IMR-90 (cell line): ENCODE results near the gene ARPC5L. TPM values are rescaled to one million over a fixed set of nuclear protein-coding genes. Genes with fewer than 3 reads are reported as not detected.

Source experiments
- ATAC-seq: fragments of 200-7000 bp; cut with Tn5 transposase; 2 replicates; pipeline ENCODE4 v1.9.1; 2020; ENCODE audit warnings: low read depth, mild to moderate bottlenecking, moderate library complexity
- BruUV-seq: library from RNA; stranded (reverse); fragments of 400-500 nt; replicated peaks from 2 replicates; lab custom pipeline; 2021; lab: Mats Ljungman, UMichigan
- CTCF ChIA-PET: fragments of 300-600 bp; formaldehyde crosslinking; extraction: SDS; loops from one replicate; lab custom pipeline; 2021; ENCODE audit warnings: antibody characterized with exemption; lab: Yijun Ruan, JAX
- POLR2A ChIA-PET: fragments of 300-600 bp; sonication (Branson Sonifier 250); formaldehyde crosslinking; loops from one replicate; lab custom pipeline; 2022; ENCODE audit warnings: antibody characterized with exemption; ENCODE audit not compliant: unreplicated experiment; lab: Charles Lee
- DNase-seq: peaks from one replicate; pipeline ENCODE4 v3.0.0; 2013
- H2AFZ ChIP-seq: replicated peaks from 2 replicates; pipeline ENCODE3; 2013; ENCODE audit warnings: low read length, mild to moderate bottlenecking; ENCODE audit not compliant: poor library complexity
- H2AK5ac ChIP-seq: 2 replicates; pipeline ENCODE4 v1.6.1; 2013; ENCODE audit warnings: low read depth, low read length, inconsistent platforms
- H2AK9ac ChIP-seq: replicated peaks from 2 replicates; pipeline ENCODE3; 2013; ENCODE audit warnings: mild to moderate bottlenecking, low read depth, low read length, moderate library complexity; ENCODE audit not compliant: poor library complexity
- H2BK120ac ChIP-seq: 2 replicates; pipeline ENCODE4 v1.6.1; 2013; ENCODE audit warnings: low read depth, low read length, inconsistent platforms
- H2BK15ac ChIP-seq: 3 replicates; pipeline ENCODE4 v1.6.1; 2013; ENCODE audit warnings: low read depth, low read length, inconsistent platforms
- H2BK20ac ChIP-seq: 2 replicates; pipeline ENCODE4 v1.6.1; 2013; ENCODE audit warnings: low read depth, mild to moderate bottlenecking, inconsistent platforms, low read length, moderate library complexity
- H2BK5ac ChIP-seq: 2 replicates; pipeline ENCODE4 v1.6.1; 2013; ENCODE audit warnings: mild to moderate bottlenecking, low read depth, low read length, inconsistent platforms; ENCODE audit not compliant: poor library complexity, severe bottlenecking
- H3K14ac ChIP-seq: replicated peaks from 2 replicates; pipeline ENCODE4 v1.6.1; 2013; ENCODE audit warnings: low read depth, low read length, inconsistent platforms
- H3K18ac ChIP-seq: 2 replicates; pipeline ENCODE4 v1.6.1; 2013; ENCODE audit warnings: low read depth, low read length, control low read depth
- H3K23ac ChIP-seq: 2 replicates; pipeline ENCODE4 v1.6.1; 2013; ENCODE audit warnings: low read depth, low read length, inconsistent platforms
- H3K27ac ChIP-seq: 2 replicates; pipeline ENCODE4 v1.5.1; 2013; ENCODE audit warnings: mild to moderate bottlenecking, control low read depth, low read length; ENCODE audit not compliant: insufficient read depth
- H3K27me3 ChIP-seq: 2 replicates; pipeline ENCODE4 v1.6.1; 2013; ENCODE audit warnings: low read length; ENCODE audit not compliant: control insufficient read depth, insufficient read depth
- H3K36me3 ChIP-seq: 2 replicates; pipeline ENCODE4 v1.6.1; 2013; ENCODE audit warnings: low read length, mixed read lengths; ENCODE audit not compliant: control insufficient read depth, insufficient read depth
- H3K4ac ChIP-seq: 2 replicates; pipeline ENCODE4 v1.6.1; 2013; ENCODE audit warnings: low read depth, low read length, inconsistent platforms
- H3K4me1 ChIP-seq: 2 replicates; pipeline ENCODE4 v1.6.1; 2013; ENCODE audit warnings: low read length, mixed read lengths; ENCODE audit not compliant: control insufficient read depth, insufficient read depth
- H3K4me2 ChIP-seq: 2 replicates; pipeline ENCODE4 v1.6.1; 2013; ENCODE audit warnings: low read depth, mild to moderate bottlenecking, control low read depth, low read length, moderate library complexity
- H3K4me3 ChIP-seq: 2 replicates; pipeline ENCODE4 v1.5.1; 2013; ENCODE audit warnings: low read depth, mild to moderate bottlenecking, control low read depth, low read length, moderate library complexity; ENCODE audit not compliant: insufficient read depth
- H3K56ac ChIP-seq: 2 replicates; pipeline ENCODE4 v1.6.1; 2013; ENCODE audit warnings: low read length, inconsistent platforms; ENCODE audit not compliant: insufficient read depth; ENCODE audit errors: extremely low read depth
- H3K79me1 ChIP-seq, 2 experiments: 2 replicates each; pipeline ENCODE4 v1.6.1; 2013; ENCODE audit warnings: low read length in 2 of 2, inconsistent platforms in 1 of 2, low read depth in 1 of 2
- H3K9ac ChIP-seq: 2 replicates; pipeline ENCODE4 v1.6.1; 2013; ENCODE audit warnings: low read depth, low read length, control low read depth
- H3K9me1 ChIP-seq: 2 replicates; pipeline ENCODE4 v1.6.1; 2013; ENCODE audit warnings: low read length, inconsistent platforms; ENCODE audit not compliant: insufficient read depth
- H3K9me3 ChIP-seq: 2 replicates; pipeline ENCODE4 v1.6.1; 2013; ENCODE audit warnings: low read length; ENCODE audit not compliant: control insufficient read depth, insufficient read depth
- H4K20me1 ChIP-seq: 2 replicates; pipeline ENCODE4 v1.6.1; 2013; ENCODE audit warnings: low read length, inconsistent platforms; ENCODE audit not compliant: insufficient read depth
- H4K5ac ChIP-seq: 2 replicates; pipeline ENCODE4 v1.6.1; 2013; ENCODE audit warnings: mild to moderate bottlenecking, low read depth, low read length, control low read depth
- H4K8ac ChIP-seq, 2 experiments: 2 replicates each; pipeline ENCODE4 v1.6.1; 2013; ENCODE audit warnings: low read depth in 2 of 2, low read length in 2 of 2, control low read depth in 1 of 2, inconsistent platforms in 1 of 2
- H4K91ac ChIP-seq: 2 replicates; pipeline ENCODE4 v1.6.1; 2013; ENCODE audit warnings: low read depth, low read length, inconsistent platforms; ENCODE audit not compliant: insufficient read depth
- BHLHE40 ChIP-seq: fragments of 150-350 bp; IDR thresholded peaks from 2 replicates; pipeline ENCODE4 v1.6.1; 2016; ENCODE audit warnings: mild to moderate bottlenecking, low read depth, low read length
- CEBPB ChIP-seq: IDR thresholded peaks from 2 replicates; pipeline ENCODE4 v1.6.1; 2012; ENCODE audit warnings: low read depth, low read length, improper control_type of control experiment
- CHD1 ChIP-seq: IDR thresholded peaks from 2 replicates; pipeline ENCODE4 v1.6.1; 2012; ENCODE audit warnings: low read depth, low read length, improper control_type of control experiment
- CTCF ChIP-seq: conservative IDR thresholded peaks from 2 replicates; pipeline ENCODE4 v1.5.1; 2012; ENCODE audit warnings: mild to moderate bottlenecking, low read depth, low read length, improper control_type of control experiment
- ELK1 ChIP-seq: fragments of 150-350 bp; IDR thresholded peaks from 2 replicates; pipeline ENCODE4 v1.6.1; 2016; ENCODE audit warnings: low read depth, mild to moderate bottlenecking, low read length, moderate library complexity, borderline replicate concordance
- MAFK ChIP-seq: IDR thresholded peaks from 2 replicates; pipeline ENCODE4 v1.6.1; 2012; ENCODE audit warnings: low read depth, low read length, improper control_type of control experiment
- MAZ ChIP-seq: IDR thresholded peaks from 2 replicates; pipeline ENCODE4 v1.6.1; 2012; ENCODE audit warnings: low read depth, mild to moderate bottlenecking, low read length, improper control_type of control experiment, moderate library complexity, borderline replicate concordance
- MXI1 ChIP-seq: IDR thresholded peaks from 2 replicates; pipeline ENCODE4 v1.6.1; 2012; ENCODE audit warnings: low read depth, mild to moderate bottlenecking, low read length, moderate library complexity, borderline replicate concordance
- NFE2L2 ChIP-seq: fragments of 150-350 bp; IDR thresholded peaks from 2 replicates; pipeline ENCODE4 v1.6.1; 2016; ENCODE audit warnings: low read depth, mild to moderate bottlenecking, low read length
- POLR2A ChIP-seq: IDR thresholded peaks from 2 replicates; pipeline ENCODE4 v1.6.1; 2012; ENCODE audit warnings: mild to moderate bottlenecking, low read depth, low read length
- RAD21 ChIP-seq: IDR thresholded peaks from 2 replicates; pipeline ENCODE4 v1.6.1; 2012; ENCODE audit warnings: low read length, improper control_type of control experiment
- RCOR1 ChIP-seq: IDR thresholded peaks from 2 replicates; pipeline ENCODE4 v1.6.1; 2012; ENCODE audit warnings: mild to moderate bottlenecking, low read length, improper control_type of control experiment; ENCODE audit not compliant: insufficient replicate concordance
- RFX5 ChIP-seq: IDR thresholded peaks from 2 replicates; pipeline ENCODE4 v1.8.0; 2012; ENCODE audit warnings: low read depth, mild to moderate bottlenecking, low read length, moderate library complexity
- SMC3 ChIP-seq: fragments of 150-350 bp; IDR thresholded peaks from 2 replicates; pipeline ENCODE4 v1.6.1; 2016; ENCODE audit warnings: low read depth, mild to moderate bottlenecking, antibody characterized with exemption, low read length, moderate library complexity
- WGBS, 2 experiments: methylation state at CpG; one replicate each; pipeline versions ENCODE4 v1.1.5 to v1.1.7; 2013; ENCODE audit warnings: missing lambda C conversion rate in 2 of 2; ENCODE audit not compliant: insufficient read length in 1 of 2; ENCODE audit errors: extremely low coverage in 2 of 2; 5-methylcytosine and 5-hydroxymethylcytosine counted together
- dilution Hi-C: fragments of 300-500 bp; cut with HindIII; formaldehyde crosslinking; loops from one replicate; pipeline ENCODE4 v1.14.3; 2018; ENCODE audit warnings: low sequenced_read_pairs; ENCODE audit not compliant: unreplicated experiment
- in situ Hi-C: fragments of 300-500 bp; cut with MboI; formaldehyde crosslinking; loops from 3 replicates; pipeline ENCODE4 v1.14.3; 2019; ENCODE audit warnings: low sequenced_read_pairs, inconsistent platforms, mixed read lengths
- intact Hi-C: fragments of 100-400 bp; cut with micrococcal nuclease; formaldehyde crosslinking; loops from 2 replicates; pipeline ENCODE4 v1.10.0; 2022
- polyA plus RNA-seq, 3 experiments: library from polyadenylated mRNA; depleted of rRNA; stranded (reverse); fragments of >200 nt; gene quantifications; 2 replicates each; pipeline ENCODE4 v1.2.3, GENCODE V29; 2012; ENCODE audit warnings: low replicate concordance in 1 of 3
- total RNA-seq: library from RNA; depleted of rRNA; stranded (reverse); fragments of >200 nt; gene quantifications from 2 replicates; pipeline ENCODE4 v1.2.3, GENCODE V29; 2012

ARPC5L gene
- total and polyA plus RNA-seq, 2 of the 4 experiments (the other 2 are of a cell fraction), result 11.1 to 53.8 TPM

GRCh38 chr9:124852829-124853531 is 8.9 kb upstream of the ARPC5L start, which contains the start of gene WDR38:
TSS of gene WDR38 (plus strand) at chr9:124853460. CDS start at chr9:124853532, 72 bp downstream.
- Histone ChIP-seq H3K27ac (no peak within 1 kb of the TSS; the same call in 1 of the 2 replicates), H4K91ac (peak within 1 kb of the TSS; percentile 50; the same call in 1 of the 2 replicates), H3K79me1 (peaks cover 0 to 6% of the 10 kb centered on the region in 2 experiments; a peak in 2 of 4 replicates), H3K27me3 (no peaks in the 10 kb centered on the region), H3K14ac (peak within 1 kb of the TSS; percentile 69; the same call in 1 of the 2 replicates), H3K9ac (peak within 1 kb of the TSS; percentile 22; the same call in 1 of the 2 replicates), H3K56ac (no peak within 1 kb of the TSS), H2AK9ac (peak within 1 kb of the TSS; percentile 96), H3K23ac (0 out of 2 replicates have a peak within 1 kb of the TSS, but pooled peaks have one; percentile 44), H3K18ac (no peak within 1 kb of the TSS), H4K8ac (peak within 1 kb of the TSS in 1 of 2 experiments; percentile 64; a peak in 1 of 4 replicates), H2BK15ac (peak within 1 kb of the TSS; percentile 40; the same call in 1 of the 3 replicates), H2BK120ac (peak within 1 kb of the TSS; percentile 63), H3K9me3 (no peaks in the 10 kb centered on the region), H4K5ac (no peak within 1 kb of the TSS), H4K20me1 (peaks cover 24% of the 10 kb centered on the region), H2AK5ac (peak within 1 kb of the TSS; percentile 74; the same call in 1 of the 2 replicates), H2BK20ac (peak within 1 kb of the TSS; percentile 69; the same call in 1 of the 2 replicates), H3K4me1 (no peaks in the 10 kb centered on the region), H3K9me1 (no peaks in the 10 kb centered on the region), H3K36me3 (peaks cover 17% of the 10 kb centered on the region), H3K4ac (peak within 1 kb of the TSS; percentile 67), H3K4me3 (peak within 1 kb of the TSS; percentile 43), H2BK5ac (no peak within 1 kb of the TSS), H3K4me2 (peak within 1 kb of the TSS; percentile 94), H2AFZ (peak within 1 kb of the TSS; percentile 100)
- no TSS peak for BruUV-seq
- DNase-seq (peak; percentile 66), ATAC-seq (peak; percentile 88)
- WGBS, 2 experiments, result 2% methylated on average over 26 of the region's 51 CpGs; no CpG with 5 or more reads in 1 of the 2 experiments
- dilution Hi-C loops (no loop called here), intact Hi-C loops (loop anchor here (1.0 to 10.0 kb wide), 4 partner anchors 40 to 238 kb away; no protein-coding TSS in a partner anchor), in situ Hi-C loops (loop anchor here (5.0 kb wide), 1 partner anchor 81 kb away; the partner anchor contains the start of gene NR6A1)
- ChIA-PET POLR2A (interaction anchor here (0.7 to 0.8 kb wide), 2 partner anchors 10 to 76 kb away, joined by 4 to 5 read pairs; partner anchors contain the start of gene OLFML2A), CTCF (interaction anchor here (0.6 to 5.7 kb wide), 18 partner anchors 9 to 1465 kb away, joined by 3 to 165 read pairs (median 4); partner anchors contain the start of genes ARPC5L, NR6A1, OLFML2A and RPL35)
- TF ChIP-seq SMC3 (peak; percentile 87), CHD1 (no peak), POLR2A (peak; percentile 55; the same call in 1 of the 2 replicates), NFE2L2 (no peak), MXI1 (peak; percentile 72; the same call in 1 of the 2 replicates), MAFK (no peak), ELK1 (no peak), CEBPB (no peak), RAD21 (peak; percentile 87), RFX5 (peak; percentile 27; the same call in 1 of the 2 replicates), BHLHE40 (no peak), MAZ (peak; percentile 67; the same call in 1 of the 2 replicates), CTCF (peak; percentile 84), RCOR1 (no peak)
